Astrocyte of the spinal cord (primary cell): ENCODE results near the gene DCK.
"Not testable (repeated sequence)": the region's sequence is repeated elsewhere in the genome, so short reads cannot be mapped to it uniquely, and the experiment has no call there.

Source experiments
- DNase-seq: peaks from one replicate; pipeline ENCODE4 v3.0.0; 2011; ENCODE audit warnings: low read depth, low spot score
- H3K4me3 ChIP-seq: 2 replicates; pipeline ENCODE4 v1.5.1; 2011; ENCODE audit warnings: low read depth, mild to moderate bottlenecking, low read length, moderate library complexity
- CTCF ChIP-seq: IDR thresholded peaks from 2 replicates; pipeline ENCODE4 v1.5.1; 2012; ENCODE audit warnings: low read depth, mild to moderate bottlenecking, low read length, inconsistent platforms
- in situ Hi-C: cut with HindIII; loops from 2 replicates; pipeline ENCODE4 v1.10.0; 2017; ENCODE audit warnings: low sequenced_read_pairs

The DCK gene

GRCh38 chr4:71026086-71026485, 32.6 kb downstream of the DCK start:
- TF ChIP-seq CTCF, result no peak
- no peak overlapping the region for H3K4me3 ChIP-seq
- in situ Hi-C loops, result no loop called here
- peak; percentile 77 for DNase-seq

GRCh38 chr4:71027611-71028010, 34.2 kb downstream of the DCK start:
- H3K4me3 ChIP-seq, result no peak overlapping the region
- no peak for TF ChIP-seq CTCF
- in situ Hi-C loops, result no loop called here
- no peak for DNase-seq

GRCh38 chr4:71029504-71029903, 36.1 kb downstream of the DCK start:
- no peak overlapping the region for H3K4me3 ChIP-seq
- in situ Hi-C loops, result no loop called here
- DNase-seq, result no peak
- TF ChIP-seq CTCF, result no peak

- peak; percentile 70 for DNase-seq
- H3K4me3 ChIP-seq, in situ Hi-C loops: not testable (repeated sequence)
Observed at GRCh38 chr4:71032106-71032505, 38.7 kb downstream of the DCK start.

GRCh38 chr4:71045256-71045655, 51.8 kb downstream of the DCK start:
- TF ChIP-seq CTCF, result no peak
- in situ Hi-C loops, result no loop called here
- H3K4me3 ChIP-seq, result no peak overlapping the region
- DNase-seq, result no peak

- H3K4me3 ChIP-seq, result no peak overlapping the region
- TF ChIP-seq CTCF, result no peak
- no peak for DNase-seq
- in situ Hi-C loops, result no loop called here
Observed at GRCh38 chr4:71049395-71049794, 55.9 kb downstream of the DCK start.

GRCh38 chr4:71050809-71051208, 57.4 kb downstream of the DCK start:
- TF ChIP-seq CTCF, result no peak
- H3K4me3 ChIP-seq, result no peak overlapping the region
- no peak for DNase-seq
- in situ Hi-C loops, result no loop called here
